Muscle of leg (tissue), 11 donors: Measurements from ENCODE around the gene RAB11FIP3. TPM values are rescaled to one million over a fixed set of nuclear protein-coding genes. Genes with fewer than 3 reads are reported as not detected.

Experiments
- DNase-seq: peaks from one replicate; pipeline ENCODE4 v3.0.0; 2013
- H3K27ac ChIP-seq: one replicate; pipeline ENCODE4 v1.5.1; 2013; ENCODE audit warnings: mild to moderate bottlenecking, low read length, control low read depth
- H3K27me3 ChIP-seq: one replicate; pipeline ENCODE4 v1.6.1; 2013; ENCODE audit warnings: low read length; ENCODE audit not compliant: control insufficient read depth, insufficient read depth
- H3K36me3 ChIP-seq: one replicate; pipeline ENCODE4 v1.6.1; 2013; ENCODE audit warnings: low read length; ENCODE audit not compliant: control insufficient read depth, insufficient read depth
- H3K4me1 ChIP-seq: one replicate; pipeline ENCODE4 v1.6.1; 2013; ENCODE audit warnings: low read length; ENCODE audit not compliant: control insufficient read depth, insufficient read depth
- H3K4me3 ChIP-seq: one replicate; pipeline ENCODE4 v1.5.1; 2013; ENCODE audit warnings: low read length, control low read depth
- H3K9me3 ChIP-seq: replicated peaks from 2 replicates; pipeline ENCODE4 v1.6.1; 2013; ENCODE audit warnings: low read depth, low read length; ENCODE audit not compliant: control insufficient read depth
- WGBS: methylation state at CpG from one replicate; pipeline ENCODE4 v1.1.5; 2013; ENCODE audit warnings: missing lambda C conversion rate; ENCODE audit not compliant: insufficient coverage; 5-methylcytosine and 5-hydroxymethylcytosine counted together
- polyA plus RNA-seq, 8 donors: library from polyadenylated mRNA; unstranded; fragments of 120-200 nt; gene quantifications; one replicate each; pipeline versions ENCODE4 v1.2.1 to v1.2.3, GENCODE V29; 2013; ENCODE audit warnings: inconsistent platforms in 1 of 8, low replicate concordance in 1 of 8; ENCODE audit not compliant: insufficient read length in 8 of 8, insufficient read depth in 1 of 8
- total RNA-seq: library from RNA; stranded (reverse); fragments of 120-200 nt; gene quantifications from one replicate; pipeline ENCODE4 v1.2.4, GENCODE V29; 2013

Gene RAB11FIP3
- total and polyA plus RNA-seq, 9 donors: 13.9 to 35.8 (median 28.0) TPM

- H3K4me3 ChIP-seq: no peak overlapping the region
- no peak for DNase-seq
- H3K27ac ChIP-seq: no peak overlapping the region
- H3K27me3 ChIP-seq: no peaks in the 10 kb centered on the region
- no peaks in the 10 kb centered on the region for H3K9me3 ChIP-seq
- H3K36me3 ChIP-seq: no peaks in the 10 kb centered on the region
- WGBS: 85% methylated on average over 4 of the region's 10 CpGs
- peaks cover 35% of the 10 kb centered on the region for H3K4me1 ChIP-seq
Observed at GRCh38 chr16:444027-444426, 18.6 kb downstream of the RAB11FIP3 start.

DNA sequence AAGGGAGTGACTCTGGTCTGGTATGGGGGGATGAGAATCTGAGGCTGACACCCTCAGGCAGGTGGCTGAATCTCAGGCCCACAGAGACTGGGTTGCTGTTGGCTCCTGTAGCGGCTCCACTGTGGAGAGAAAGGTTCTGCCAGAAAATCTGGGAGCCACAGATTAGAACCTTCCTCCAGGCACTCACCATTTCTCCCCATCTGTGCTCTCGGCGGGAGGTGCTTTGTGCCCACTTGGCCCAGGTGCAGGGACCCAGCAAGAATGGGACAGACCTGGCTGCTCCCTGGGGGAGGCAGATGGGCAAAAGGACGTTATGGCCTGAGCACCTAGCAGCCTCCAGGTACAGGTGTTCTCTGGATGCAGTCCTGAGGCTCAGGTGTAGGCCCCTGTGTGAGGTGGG, 20.1 kb downstream of the RAB11FIP3 start:
- no peak for DNase-seq
- H3K9me3 ChIP-seq: no peaks in the 10 kb centered on the region
- H3K36me3 ChIP-seq: no peaks in the 10 kb centered on the region
- no peaks in the 10 kb centered on the region for H3K27me3 ChIP-seq
- H3K4me3 ChIP-seq: no peak overlapping the region
- WGBS: 81% methylated on average over 3 of the region's 4 CpGs
- H3K4me1 ChIP-seq: peaks cover 25% of the 10 kb centered on the region
- no peak overlapping the region for H3K27ac ChIP-seq

GRCh38 chr16:450385-450784, 24.9 kb downstream of the RAB11FIP3 start:
- Histone ChIP-seq H3K9me3 (no peaks in the 10 kb centered on the region), H3K4me1 (peaks cover 3% of the 10 kb centered on the region), H3K27me3 (no peaks in the 10 kb centered on the region), H3K36me3 (no peaks in the 10 kb centered on the region), H3K27ac (no peak overlapping the region), H3K4me3 (no peak overlapping the region)
- 30% methylated on average over 3 of the region's 8 CpGs for WGBS
- DNase-seq: no peak

GRCh38 chr16:450785-451512, 25.5 kb downstream of the RAB11FIP3 start:
- no peaks in the 10 kb centered on the region for H3K9me3 ChIP-seq
- WGBS: 60% methylated on average over 1 of the region's 14 CpGs
- H3K4me3 ChIP-seq: no peak overlapping the region
- no peak overlapping the region for H3K27ac ChIP-seq
- H3K36me3 ChIP-seq: no peaks in the 10 kb centered on the region
- peak; percentile 60 for DNase-seq
- H3K4me1 ChIP-seq: peaks cover 3% of the 10 kb centered on the region
- no peaks in the 10 kb centered on the region for H3K27me3 ChIP-seq

DNA sequence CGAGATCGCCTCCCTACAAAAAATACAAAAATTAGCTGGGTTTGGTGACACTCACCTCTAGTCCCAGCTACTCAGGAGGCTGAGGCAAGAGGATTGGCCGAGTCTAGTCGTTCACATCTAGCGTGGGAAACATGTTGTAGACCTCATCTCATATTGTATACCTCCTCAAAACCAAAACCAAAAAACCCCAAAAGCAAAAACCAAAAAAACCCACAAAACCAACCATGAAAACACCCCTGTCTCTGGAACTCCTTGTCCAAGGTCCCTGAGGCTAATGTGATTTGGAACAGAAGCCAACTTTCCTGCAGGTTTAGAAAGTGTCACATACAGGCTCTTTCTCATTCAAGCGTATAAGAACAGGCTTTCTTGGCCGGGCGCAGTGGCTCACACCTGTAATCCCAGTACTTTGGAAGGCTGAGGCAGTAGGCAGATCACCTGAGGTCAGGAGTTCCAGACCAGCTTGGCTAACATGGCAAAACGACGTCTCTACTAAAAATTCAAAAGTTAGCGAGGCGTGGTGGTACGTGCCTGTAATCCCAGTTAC, 29.0 kb downstream of the RAB11FIP3 start:
- peaks cover 17% of the 10 kb centered on the region for H3K4me1 ChIP-seq
- 91% methylated on average over 13 of the region's 13 CpGs for WGBS
- H3K27ac ChIP-seq: no peak overlapping the region
- no peak for DNase-seq
- H3K36me3 ChIP-seq: no peaks in the 10 kb centered on the region
- H3K9me3 ChIP-seq: no peaks in the 10 kb centered on the region
- no peaks in the 10 kb centered on the region for H3K27me3 ChIP-seq
- H3K4me3 ChIP-seq: no peak overlapping the region

- WGBS: 89% methylated on average over 9 of the region's 12 CpGs
- H3K27ac ChIP-seq: no peak overlapping the region
- no peaks in the 10 kb centered on the region for H3K27me3 ChIP-seq
- no peaks in the 10 kb centered on the region for H3K36me3 ChIP-seq
- H3K9me3 ChIP-seq: no peaks in the 10 kb centered on the region
- H3K4me3 ChIP-seq: no peak overlapping the region
- no peak for DNase-seq
- H3K4me1 ChIP-seq: peaks cover 15% of the 10 kb centered on the region
Observed at GRCh38 chr16:455453-455852, 30.0 kb downstream of the RAB11FIP3 start.

GRCh38 chr16:456891-457483, 31.5 kb downstream of the RAB11FIP3 start:
- H3K36me3 ChIP-seq: peaks cover 7% of the 10 kb centered on the region
- 34% methylated on average over 5 of the region's 11 CpGs for whole genome bisulfite sequencing
- no peak overlapping the region for H3K4me3 ChIP-seq
- no peaks in the 10 kb centered on the region for H3K9me3 ChIP-seq
- DNase-seq: peak; percentile 74
- H3K4me1 ChIP-seq: peaks cover 14% of the 10 kb centered on the region
- H3K27me3 ChIP-seq: no peaks in the 10 kb centered on the region
- H3K27ac ChIP-seq: peak overlapping the region; percentile 77

- WGBS: 60% methylated on average over 12 of the region's 14 CpGs
- Histone ChIP-seq H3K27ac (peak overlapping the region; percentile 77), H3K36me3 (peaks cover 13% of the 10 kb centered on the region), H3K4me1 (peaks cover 14% of the 10 kb centered on the region), H3K4me3 (no peak overlapping the region), H3K9me3 (no peaks in the 10 kb centered on the region), H3K27me3 (no peaks in the 10 kb centered on the region)
- peak; percentile 53 for DNase-seq
Observed at GRCh38 chr16:457732-458400, 32.4 kb downstream of the RAB11FIP3 start.

- Histone ChIP-seq H3K4me3 (no peak overlapping the region), H3K36me3 (peaks cover 25% of the 10 kb centered on the region), H3K27me3 (no peaks in the 10 kb centered on the region), H3K27ac (no peak overlapping the region), H3K9me3 (no peaks in the 10 kb centered on the region), H3K4me1 (peaks cover 14% of the 10 kb centered on the region)
- WGBS: 100% methylated on average over 3 of the region's 7 CpGs
- no peak for DNase-seq
Observed at GRCh38 chr16:459761-460160, 34.3 kb downstream of the RAB11FIP3 start.

- H3K4me3 ChIP-seq: no peak overlapping the region
- WGBS: 87% methylated on average over 20 of the region's 20 CpGs
- peaks cover 27% of the 10 kb centered on the region for H3K36me3 ChIP-seq
- DNase-seq: no peak
- H3K27me3 ChIP-seq: no peaks in the 10 kb centered on the region
- no peaks in the 10 kb centered on the region for H3K9me3 ChIP-seq
- H3K4me1 ChIP-seq: peaks cover 14% of the 10 kb centered on the region
- no peak overlapping the region for H3K27ac ChIP-seq
Observed at GRCh38 chr16:460787-461186, 35.3 kb downstream of the RAB11FIP3 start.
